ENCODE measurements around the gene ECD.
"Not testable (repeated sequence)": the region's sequence is repeated elsewhere in the genome, so short reads cannot be mapped to it uniquely, and the experiment has no call there.

ECD gene

GRCh38 chr10:73156054-73156453 is 11.8 kb downstream of the ECD start:
- DNase-seq, result no peak

- no peak for DNase-seq
Measured at GRCh38 chr10:73152009-73152408, 15.8 kb downstream of the ECD start.

- DNase-seq, result not testable (repeated sequence)
Measured at GRCh38 chr10:73150633-73151413, 17.0 kb downstream of the ECD start.

GRCh38 chr10:73141603-73142002 is 26.2 kb downstream of the ECD start:
- no peak for DNase-seq

GRCh38 chr10:73139251-73139650 is 28.6 kb downstream of the ECD start:
- DNase-seq, result no peak

GRCh38 chr10:73136627-73137026 is 31.2 kb downstream of the ECD start:
- no peak for DNase-seq

GRCh38 chr10:73134727-73135126 is 33.1 kb downstream of the ECD start:
- DNase-seq, result no peak

- no peak for DNase-seq
Measured at GRCh38 chr10:73131913-73132686, 35.7 kb downstream of the ECD start.

GRCh38 chr10:73131301-73131700 is 36.5 kb downstream of the ECD start:
- no peak for DNase-seq

- DNase-seq, result no peak
Measured at GRCh38 chr10:73126343-73126742, 41.5 kb downstream of the ECD start.

GRCh38 chr10:73119952-73120351 is 47.9 kb downstream of the ECD start:
- DNase-seq, result no peak

GRCh38 chr10:73119457-73119856 is 48.4 kb downstream of the ECD start:
- no peak for DNase-seq

- no peak for DNase-seq
Measured at GRCh38 chr10:73117976-73118743, 49.6 kb downstream of the ECD start.

- DNase-seq, result no peak
Measured at GRCh38 chr10:73116017-73116416, 51.8 kb downstream of the ECD start.

- DNase-seq, result no peak
Measured at GRCh38 chr10:73113551-73113950, 54.3 kb downstream of the ECD start.

- DNase-seq, result not testable (repeated sequence)
Measured at GRCh38 chr10:73112032-73112431, 55.8 kb downstream of the ECD start.

- DNase-seq, result peak; percentile 16
Measured at GRCh38 chr10:73110345-73110849, 57.4 kb downstream of the ECD start, which contains the start of gene NUDT13. TSS of gene NUDT13 (plus strand) at chr10:73110455. CDS start at chr10:73114366, 3,911 bp downstream.

GRCh38 chr10:73109248-73109652 is 58.6 kb downstream of the ECD start:
- DNase-seq, result not testable (repeated sequence)

GRCh38 chr10:73106301-73106700 is 61.5 kb downstream of the ECD start:
- DNase-seq, result no peak

GRCh38 chr10:73099141-73099540 is 68.7 kb downstream of the ECD start:
- DNase-seq, result no peak

GRCh38 chr10:73097305-73097670 is 70.5 kb downstream of the ECD start:
- DNase-seq, result no peak

- peak; percentile 96 for DNase-seq
Measured at GRCh38 chr10:73096449-73097304, 71.1 kb downstream of the ECD start, which contains the start of gene P4HA1. TSS of gene P4HA1 (minus strand) at chr10:73096866. CDS start at chr10:73074883, 21,983 bp downstream.
